SK-N-MC (cell line): ENCODE measurements around the gene FZD7.

Experiments
- EZH2 ChIP-seq: fragments of 200-600 bp; sonication (generic); IDR thresholded peaks from one replicate; pipeline ENCODE4 v1.6.1; 2017; ENCODE audit warnings: antibody characterized with exemption
- POLR2AphosphoS5 ChIP-seq: IDR thresholded peaks from 2 replicates; pipeline ENCODE4 v1.6.1; 2012; ENCODE audit warnings: mild to moderate bottlenecking, low read depth, low read length, borderline replicate concordance

DNA sequence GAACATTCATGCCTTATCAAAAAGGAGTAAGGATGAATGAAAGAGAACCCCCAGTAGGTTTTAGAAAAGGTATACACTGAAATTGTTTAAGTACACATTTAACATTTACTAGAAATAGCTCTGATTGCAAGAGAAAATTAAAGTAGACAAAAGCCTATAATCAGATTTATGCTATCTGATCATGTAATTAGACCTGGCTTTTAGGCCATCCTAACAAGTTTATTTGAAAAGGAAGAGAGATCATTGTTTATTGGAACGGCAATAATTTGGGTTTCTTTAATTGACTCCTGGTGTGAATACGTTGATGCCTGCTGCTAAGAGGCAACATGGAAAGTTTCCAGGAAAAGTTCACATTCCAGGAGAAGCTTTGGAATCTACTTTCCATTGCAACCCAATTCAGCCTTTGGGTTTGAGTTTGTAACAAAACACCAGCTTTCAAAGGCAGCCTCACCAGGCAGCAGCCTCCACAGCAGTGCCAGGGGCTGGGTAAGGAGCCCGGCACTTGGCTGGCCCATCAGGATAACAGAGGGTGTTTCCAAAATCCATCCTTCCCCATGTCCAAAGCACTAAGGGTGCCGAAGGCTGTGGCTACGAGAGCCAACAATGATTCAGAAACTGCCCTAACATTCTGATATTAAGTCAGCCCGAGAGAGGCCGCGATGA lies 18.0 kb downstream of the FZD7 start:
- TF ChIP-seq EZH2, result no peak
- no peak for TF ChIP-seq POLR2AphosphoS5
